Activated T-helper 2 cell treated with anti-CD3 and anti-CD28 coated beads, Interferon-gamma antibody, Interleukin-2, Interleukin-4, amounts not matched to agents 10 μg/mL and 5 μg/mL and 100 μg/mL, durations not matched to agents 14 hours and 24 hours and 36 hours (primary cell): ENCODE measurements around the gene UVSSA. TPM values are rescaled to one million over a fixed set of nuclear protein-coding genes. Genes with fewer than 3 reads are reported as not detected.

Source experiments
- DNase-seq: peaks from one replicate; pipeline ENCODE4 v3.0.0; 2021; ENCODE audit warnings: low spot score
- H3K27ac Mint-ChIP-seq: one replicate; pipeline ENCODE4 v1.8.0; 2021; ENCODE audit warnings: mixed read lengths
- H3K27me3 Mint-ChIP-seq: one replicate; pipeline ENCODE4 v1.8.0; 2021; ENCODE audit warnings: low read depth, mixed read lengths
- H3K36me3 Mint-ChIP-seq: one replicate; pipeline ENCODE4 v1.8.0; 2021; ENCODE audit warnings: low read depth, mixed read lengths
- H3K4me1 Mint-ChIP-seq: one replicate; pipeline ENCODE4 v1.8.0; 2021; ENCODE audit warnings: low read depth, mixed read lengths
- H3K4me3 Mint-ChIP-seq: one replicate; pipeline ENCODE4 v1.8.0; 2021; ENCODE audit warnings: low read depth, mild to moderate bottlenecking, moderate library complexity, mixed read lengths
- H3K9me3 Mint-ChIP-seq: one replicate; pipeline ENCODE4 v1.8.0; 2021; ENCODE audit warnings: mixed read lengths
- intact Hi-C: fragments of 100-400 bp; cut with micrococcal nuclease; formaldehyde crosslinking; loops from one replicate; pipeline ENCODE4 v1.15.1; 2023
- total RNA-seq: library from RNA; stranded (reverse); gene quantifications from 2 replicates; pipeline ENCODE4 v1.2.3, GENCODE V29; 2022

The UVSSA gene
- total RNA-seq, 1 donor from 2014 or later, result 23.5 TPM

- intact Hi-C loops, result no loop called here
- Mint-ChIP-seq H3K4me3 (peak overlapping the region; percentile 26), H3K27me3 (no peaks in the 10 kb centered on the region), H3K4me1 (peaks cover 34% of the 10 kb centered on the region), H3K27ac (no peak overlapping the region), H3K9me3 (no peaks in the 10 kb centered on the region), H3K36me3 (peaks cover 49% of the 10 kb centered on the region)
- no peak for DNase-seq
Observed at GRCh38 chr4:1310031-1310795, 36.8 kb upstream of the UVSSA start.

GRCh38 chr4:1310796-1311631 lies 36.0 kb upstream of the UVSSA start:
- no peaks in the 10 kb centered on the region for H3K27me3 Mint-ChIP-seq
- DNase-seq, result no peak
- peaks cover 32% of the 10 kb centered on the region for H3K4me1 Mint-ChIP-seq
- intact Hi-C loops, result no loop called here
- H3K9me3 Mint-ChIP-seq, result no peaks in the 10 kb centered on the region
- H3K4me3 Mint-ChIP-seq, result no peak overlapping the region
- H3K27ac Mint-ChIP-seq, result no peak overlapping the region
- H3K36me3 Mint-ChIP-seq, result peaks cover 48% of the 10 kb centered on the region

- Mint-ChIP-seq H3K27me3 (no peaks in the 10 kb centered on the region), H3K36me3 (peaks cover 52% of the 10 kb centered on the region), H3K4me1 (peaks cover 27% of the 10 kb centered on the region), H3K9me3 (no peaks in the 10 kb centered on the region), H3K27ac (no peak overlapping the region), H3K4me3 (no peak overlapping the region)
- intact Hi-C loops, result no loop called here
- no peak for DNase-seq
Observed at GRCh38 chr4:1312821-1313640, 34.0 kb upstream of the UVSSA start.

GRCh38 chr4:1315306-1315705 lies 31.7 kb upstream of the UVSSA start:
- Mint-ChIP-seq H3K4me1 (peaks cover 11% of the 10 kb centered on the region), H3K27me3 (no peaks in the 10 kb centered on the region), H3K4me3 (no peak overlapping the region), H3K36me3 (peaks cover 56% of the 10 kb centered on the region), H3K9me3 (no peaks in the 10 kb centered on the region), H3K27ac (no peak overlapping the region)
- intact Hi-C loops, result no loop called here
- no peak for DNase-seq

- H3K4me1 Mint-ChIP-seq, result peaks cover 9% of the 10 kb centered on the region
- peak overlapping the region; percentile 28 for H3K27ac Mint-ChIP-seq
- H3K4me3 Mint-ChIP-seq, result no peak overlapping the region
- no peaks in the 10 kb centered on the region for H3K27me3 Mint-ChIP-seq
- intact Hi-C loops, result no loop called here
- no peaks in the 10 kb centered on the region for H3K9me3 Mint-ChIP-seq
- peaks cover 56% of the 10 kb centered on the region for H3K36me3 Mint-ChIP-seq
- DNase-seq, result no peak
Observed at GRCh38 chr4:1315836-1316536, 31.0 kb upstream of the UVSSA start.

GRCh38 chr4:1316537-1317168 lies 30.4 kb upstream of the UVSSA start:
- Mint-ChIP-seq H3K9me3 (no peaks in the 10 kb centered on the region), H3K4me1 (peaks cover 9% of the 10 kb centered on the region), H3K36me3 (peaks cover 61% of the 10 kb centered on the region), H3K27ac (no peak overlapping the region), H3K4me3 (no peak overlapping the region), H3K27me3 (no peaks in the 10 kb centered on the region)
- intact Hi-C loops, result no loop called here
- DNase-seq, result no peak

GRCh38 chr4:1317177-1318045 lies 29.6 kb upstream of the UVSSA start:
- intact Hi-C loops, result no loop called here
- H3K27me3 Mint-ChIP-seq, result no peaks in the 10 kb centered on the region
- no peaks in the 10 kb centered on the region for H3K9me3 Mint-ChIP-seq
- H3K4me1 Mint-ChIP-seq, result peaks cover 9% of the 10 kb centered on the region
- no peak overlapping the region for H3K27ac Mint-ChIP-seq
- H3K36me3 Mint-ChIP-seq, result peaks cover 58% of the 10 kb centered on the region
- no peak for DNase-seq
- H3K4me3 Mint-ChIP-seq, result no peak overlapping the region

GRCh38 chr4:1318046-1318375 lies 29.0 kb upstream of the UVSSA start:
- no peaks in the 10 kb centered on the region for H3K9me3 Mint-ChIP-seq
- H3K27ac Mint-ChIP-seq, result no peak overlapping the region
- H3K4me3 Mint-ChIP-seq, result no peak overlapping the region
- intact Hi-C loops, result no loop called here
- H3K27me3 Mint-ChIP-seq, result no peaks in the 10 kb centered on the region
- no peak for DNase-seq
- peaks cover 9% of the 10 kb centered on the region for H3K4me1 Mint-ChIP-seq
- peaks cover 55% of the 10 kb centered on the region for H3K36me3 Mint-ChIP-seq

GRCh38 chr4:1318488-1319213 lies 28.4 kb upstream of the UVSSA start:
- H3K4me1 Mint-ChIP-seq, result peaks cover 9% of the 10 kb centered on the region
- H3K36me3 Mint-ChIP-seq, result peaks cover 51% of the 10 kb centered on the region
- intact Hi-C loops, result no loop called here
- H3K27me3 Mint-ChIP-seq, result no peaks in the 10 kb centered on the region
- no peak overlapping the region for H3K4me3 Mint-ChIP-seq
- H3K27ac Mint-ChIP-seq, result no peak overlapping the region
- no peak for DNase-seq
- H3K9me3 Mint-ChIP-seq, result no peaks in the 10 kb centered on the region

- H3K36me3 Mint-ChIP-seq, result peaks cover 33% of the 10 kb centered on the region
- intact Hi-C loops, result no loop called here
- no peaks in the 10 kb centered on the region for H3K9me3 Mint-ChIP-seq
- H3K4me3 Mint-ChIP-seq, result no peak overlapping the region
- no peak for DNase-seq
- no peaks in the 10 kb centered on the region for H3K4me1 Mint-ChIP-seq
- H3K27me3 Mint-ChIP-seq, result no peaks in the 10 kb centered on the region
- H3K27ac Mint-ChIP-seq, result no peak overlapping the region
Observed at GRCh38 chr4:1321486-1321885, 25.5 kb upstream of the UVSSA start.
